SK-N-SH (cell line): Measurements from ENCODE around the gene ZCCHC14. TPM values are rescaled to one million over a fixed set of nuclear protein-coding genes. Genes with fewer than 3 reads are reported as not detected.
A peak's percentile ranks its signal among the peaks of the same experiment; 100 is the strongest.

Experiments
- CTCF ChIA-PET: fragments of 300-600, 350-600 bp; formaldehyde crosslinking; extraction: SDS; loops from one replicate; lab custom pipeline; 2021; lab: Yijun Ruan, JAX
- POLR2A ChIA-PET: fragments of 350-600 bp; sonication (Branson Sonifier 250); formaldehyde crosslinking; extraction: SDS; loops from one replicate; lab custom pipeline; 2020; ENCODE audit warnings: antibody characterized with exemption, inconsistent platforms; lab: Yijun Ruan, JAX
- DNase-seq: peaks from one replicate; pipeline ENCODE4 v3.0.0; 2012
- H2AFZ ChIP-seq: fragments of 200-600 bp; sonication (generic); 2 replicates; pipeline ENCODE4 v1.8.1; 2016; ENCODE audit warnings: antibody characterized with exemption, mild to moderate bottlenecking, low read depth
- H3F3A ChIP-seq: fragments of 200-600 bp; sonication (generic); replicated peaks from 2 replicates; pipeline ENCODE3; 2016; ENCODE audit warnings: antibody characterized with exemption, mild to moderate bottlenecking; ENCODE audit not compliant: insufficient read depth
- H3K27ac ChIP-seq, 2 experiments: fragments of 200-500 bp in 1 of 2; fragments of 200-600 bp in 1 of 2; sonication (Bioruptor generic) in 1 of 2; sonication (generic), shearing (Covaris generic) in 1 of 2; 2 replicates each; pipeline versions ENCODE4 v1.5.1 to v1.6.1; 2014 to 2016; ENCODE audit warnings: low read depth in 2 of 2, inconsistent platforms in 1 of 2, low read length in 1 of 2, mild to moderate bottlenecking in 1 of 2, mixed read lengths in 1 of 2
- H3K27me3 ChIP-seq: fragments of 200-600 bp; sonication (generic), shearing (Covaris generic); 2 replicates; pipeline ENCODE4 v1.6.1; 2016; ENCODE audit warnings: mixed run types; ENCODE audit not compliant: insufficient read depth
- H3K36me3 ChIP-seq, 2 experiments: fragments of 200-500 bp in 1 of 2; fragments of 200-600 bp in 1 of 2; sonication (Bioruptor generic) in 1 of 2; sonication (generic) in 1 of 2; replicated peaks in 1 of 2; 2 replicates each; pipeline versions ENCODE3 to v1.5.1; 2014 to 2016; ENCODE audit warnings: low read length in 1 of 2, mild to moderate bottlenecking in 1 of 2; ENCODE audit not compliant: insufficient read depth in 2 of 2, control insufficient read depth in 1 of 2
- H3K4me1 ChIP-seq, 2 experiments: fragments of 200-500 bp in 1 of 2; fragments of 200-600 bp in 1 of 2; sonication (Bioruptor generic) in 1 of 2; sonication (generic), shearing (Covaris generic) in 1 of 2; 2 replicates each; pipeline versions ENCODE4 v1.5.1 to v1.6.1; 2014 to 2016; ENCODE audit warnings: low read depth in 1 of 2, low read length in 1 of 2, mixed run types in 1 of 2; ENCODE audit not compliant: insufficient read depth in 2 of 2, control insufficient read depth in 1 of 2
- H3K4me2 ChIP-seq: fragments of 200-600 bp; sonication (generic), shearing (Covaris generic); 2 replicates; pipeline ENCODE4 v1.6.1; 2017; ENCODE audit warnings: mixed run types
- H3K4me3 ChIP-seq, 2 experiments: fragments of 200-500 bp in 1 of 2; fragments of 200-600 bp in 1 of 2; sonication (Bioruptor generic) in 1 of 2; sonication (generic), shearing (Covaris generic) in 1 of 2; 2 replicates each; pipeline versions ENCODE4 v1.5.1 to v1.8.1; 2014 to 2016; ENCODE audit warnings: low read depth in 2 of 2, inconsistent platforms in 1 of 2, low read length in 1 of 2, mild to moderate bottlenecking in 1 of 2, mixed read lengths in 1 of 2, moderate library complexity in 1 of 2
- H3K79me2 ChIP-seq: fragments of 200-600 bp; sonication (generic); 2 replicates; pipeline ENCODE4 v1.8.1; 2017; ENCODE audit warnings: mild to moderate bottlenecking; ENCODE audit not compliant: insufficient read depth
- H3K9ac ChIP-seq: fragments of 200-600 bp; sonication (generic); 2 replicates; pipeline ENCODE4 v1.6.1; 2017; ENCODE audit warnings: mixed run types
- H3K9me2 ChIP-seq: fragments of 200-600 bp; sonication (generic); 2 replicates; pipeline ENCODE4 v1.6.1; 2017; ENCODE audit warnings: mixed run types
- H3K9me3 ChIP-seq: fragments of 200-600 bp; sonication (generic); 2 replicates; pipeline ENCODE4 v1.6.1; 2017; ENCODE audit warnings: mixed run types, mild to moderate bottlenecking, moderate library complexity
- H4K20me1 ChIP-seq: fragments of 200-600 bp; sonication (generic); 2 replicates; pipeline ENCODE4 v1.6.1; 2017; ENCODE audit warnings: mild to moderate bottlenecking, mixed run types; ENCODE audit not compliant: insufficient read depth
- EZH2phosphoT487 ChIP-seq: fragments of 200-600 bp; sonication (generic); IDR thresholded peaks from 2 replicates; pipeline ENCODE4 v1.6.1; 2017; ENCODE audit warnings: low read depth, mixed run types, mild to moderate bottlenecking, antibody characterized with exemption, moderate library complexity, borderline replicate concordance
- FOSL2 ChIP-seq: IDR thresholded peaks from 2 replicates; pipeline ENCODE4 v1.4.0; 2012; ENCODE audit warnings: low read depth, mild to moderate bottlenecking, moderate library complexity, borderline replicate concordance
- FOXM1 ChIP-seq: IDR thresholded peaks from 2 replicates; pipeline ENCODE4 v1.4.0; 2012; ENCODE audit warnings: low read depth, mild to moderate bottlenecking
- JUND ChIP-seq: IDR thresholded peaks from 2 replicates; pipeline ENCODE4 v1.4.0; 2012
- MXI1 ChIP-seq: IDR thresholded peaks from 2 replicates; pipeline ENCODE4 v1.6.1; 2012; ENCODE audit warnings: mild to moderate bottlenecking, low read depth, low read length, improper control_type of control experiment
- RFX5 ChIP-seq: IDR thresholded peaks from 2 replicates; pipeline ENCODE4 v1.6.1; 2012; ENCODE audit warnings: mild to moderate bottlenecking, improper control_type of control experiment, low read length
- RXRA ChIP-seq: IDR thresholded peaks from 2 replicates; pipeline ENCODE4 v1.4.0; 2012; ENCODE audit warnings: low read depth, mild to moderate bottlenecking, borderline replicate concordance
- SIN3A ChIP-seq: IDR thresholded peaks from 2 replicates; pipeline ENCODE4 v1.6.1; 2012; ENCODE audit warnings: low read depth, mild to moderate bottlenecking, low read length, moderate library complexity, borderline replicate concordance
- TCF12 ChIP-seq: IDR thresholded peaks from 2 replicates; pipeline ENCODE4 v1.4.0; 2012
- WGBS: methylation state at CpG from one replicate; pipeline ENCODE4 v1.1.6; 2017; ENCODE audit warnings: low lambda C conversion rate; 5-methylcytosine and 5-hydroxymethylcytosine counted together
- polyA plus RNA-seq, 3 experiments: library from polyadenylated mRNA; depleted of rRNA; stranded (reverse); fragments of >200 nt; gene quantifications; 2 replicates each; pipeline ENCODE4 v1.2.3, GENCODE V29; 2012
- TF ChIP-seq, protein P1 (sequence below): fragments of 200-600 bp; sonication (generic); IDR thresholded peaks from 2 replicates; pipeline ENCODE4 v1.6.1; 2017; ENCODE audit warnings: antibody characterized with exemption, mild to moderate bottlenecking, moderate library complexity

Gene ZCCHC14
- polyA plus RNA-seq, 1 of the 3 experiments (the other 2 are of a cell fraction): 5.7 TPM

- TF ChIP-seq, protein P1, sequence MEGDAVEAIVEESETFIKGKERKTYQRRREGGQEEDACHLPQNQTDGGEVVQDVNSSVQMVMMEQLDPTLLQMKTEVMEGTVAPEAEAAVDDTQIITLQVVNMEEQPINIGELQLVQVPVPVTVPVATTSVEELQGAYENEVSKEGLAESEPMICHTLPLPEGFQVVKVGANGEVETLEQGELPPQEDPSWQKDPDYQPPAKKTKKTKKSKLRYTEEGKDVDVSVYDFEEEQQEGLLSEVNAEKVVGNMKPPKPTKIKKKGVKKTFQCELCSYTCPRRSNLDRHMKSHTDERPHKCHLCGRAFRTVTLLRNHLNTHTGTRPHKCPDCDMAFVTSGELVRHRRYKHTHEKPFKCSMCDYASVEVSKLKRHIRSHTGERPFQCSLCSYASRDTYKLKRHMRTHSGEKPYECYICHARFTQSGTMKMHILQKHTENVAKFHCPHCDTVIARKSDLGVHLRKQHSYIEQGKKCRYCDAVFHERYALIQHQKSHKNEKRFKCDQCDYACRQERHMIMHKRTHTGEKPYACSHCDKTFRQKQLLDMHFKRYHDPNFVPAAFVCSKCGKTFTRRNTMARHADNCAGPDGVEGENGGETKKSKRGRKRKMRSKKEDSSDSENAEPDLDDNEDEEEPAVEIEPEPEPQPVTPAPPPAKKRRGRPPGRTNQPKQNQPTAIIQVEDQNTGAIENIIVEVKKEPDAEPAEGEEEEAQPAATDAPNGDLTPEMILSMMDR: no peak
- CTCF ChIA-PET: interaction anchor here (1.1 to 1.9 kb wide), 3 partner anchors 12 to 119 kb away, joined by 3 to 7 read pairs (median 4); no protein-coding TSS in a partner anchor
- Histone ChIP-seq H2AFZ (no peak overlapping the region), H3K4me2 (peak overlapping the region; percentile 46), H3K4me1 (peaks cover 18 to 32% of the 10 kb centered on the region in 2 experiments), H3K9me2 (no peaks in the 10 kb centered on the region), H4K20me1 (peaks cover 48% of the 10 kb centered on the region), H3K4me3 (no peak overlapping the region), H3K9me3 (no peaks in the 10 kb centered on the region), H3K9ac (no peak overlapping the region), H3K36me3 (peaks cover 0 to 4% of the 10 kb centered on the region in 2 experiments), H3K27ac (peak overlapping the region; percentile 8 to 67; a peak in 2 of 4 replicates), H3K27me3 (no peaks in the 10 kb centered on the region), H3F3A (peaks cover 24% of the 10 kb centered on the region), H3K79me2 (peaks cover 58% of the 10 kb centered on the region)
- no peak for DNase-seq
- POLR2A ChIA-PET: no interaction called here
- 91% methylated on average over 9 of the region's 15 CpGs for WGBS
Observed at GRCh38 chr16:87432330-87432915, 60.4 kb downstream of the ZCCHC14 start.

- Histone ChIP-seq H3K79me2 (peaks cover 55% of the 10 kb centered on the region), H3K27me3 (no peaks in the 10 kb centered on the region), H3K9me3 (no peaks in the 10 kb centered on the region), H4K20me1 (peaks cover 48% of the 10 kb centered on the region), H3K4me3 (no peak overlapping the region), H3K4me1 (peaks cover 18 to 32% of the 10 kb centered on the region in 2 experiments), H3K36me3 (peaks cover 0 to 4% of the 10 kb centered on the region in 2 experiments), H2AFZ (no peak overlapping the region), H3K9ac (no peak overlapping the region), H3F3A (peaks cover 22% of the 10 kb centered on the region), H3K9me2 (no peaks in the 10 kb centered on the region), H3K27ac (peak overlapping the region; percentile 12 to 67; a peak in 2 of 4 replicates), H3K4me2 (peak overlapping the region; percentile 46)
- ChIA-PET POLR2A (no interaction called here), CTCF (interaction anchor here (1.1 to 1.9 kb wide), 3 partner anchors 11 to 119 kb away, joined by 3 to 7 read pairs (median 4); no protein-coding TSS in a partner anchor)
- DNase-seq: peak; percentile 52
- WGBS: 52% methylated on average over 7 of the region's 7 CpGs
- TF ChIP-seq EZH2phosphoT487 (no peak), MXI1 (peak; percentile 71), FOSL2 (peak; percentile 79), SIN3A (peak; percentile 79; the same call in 1 of the 2 replicates), TCF12 (peak; percentile 66), JUND (peak; percentile 52; the same call in 1 of the 2 replicates), RXRA (no peak), RFX5 (no peak), FOXM1 (no peak)
Observed at GRCh38 chr16:87431926-87432325, 60.9 kb downstream of the ZCCHC14 start.
